Kidney capillary endothelial cell (primary cell): ENCODE results near the gene TNIP2.
A peak's percentile ranks its signal among the peaks of the same experiment; 100 is the strongest.
"Not testable (repeated sequence)": the region's sequence is repeated elsewhere in the genome, so short reads cannot be mapped to it uniquely, and the experiment has no call there.

Source experiments
- DNase-seq: peaks from one replicate; pipeline ENCODE4 v3.0.0-alpha.2; 2018; ENCODE audit warnings: low spot score

The TNIP2 gene

DNA sequence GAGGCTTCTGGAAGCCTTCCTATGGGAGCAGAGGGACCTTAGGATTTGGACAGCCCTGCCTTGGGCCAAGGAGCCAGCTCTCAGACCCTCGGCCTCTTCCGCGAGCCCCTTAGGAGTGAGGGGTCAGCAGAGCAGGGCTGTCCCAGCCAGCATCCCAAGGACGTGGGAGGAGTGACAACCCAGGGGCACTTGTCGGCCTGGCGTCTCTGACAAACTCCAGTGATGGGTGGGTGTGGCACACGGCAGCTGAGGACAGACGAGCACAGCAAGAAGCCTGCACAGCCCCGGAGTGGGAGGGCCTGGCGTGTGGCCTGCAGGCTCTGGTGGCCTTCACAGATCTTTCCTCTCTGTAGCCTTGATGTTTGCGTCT lies 11.6 kb upstream of the TNIP2 start:
- no peak for DNase-seq

DNA sequence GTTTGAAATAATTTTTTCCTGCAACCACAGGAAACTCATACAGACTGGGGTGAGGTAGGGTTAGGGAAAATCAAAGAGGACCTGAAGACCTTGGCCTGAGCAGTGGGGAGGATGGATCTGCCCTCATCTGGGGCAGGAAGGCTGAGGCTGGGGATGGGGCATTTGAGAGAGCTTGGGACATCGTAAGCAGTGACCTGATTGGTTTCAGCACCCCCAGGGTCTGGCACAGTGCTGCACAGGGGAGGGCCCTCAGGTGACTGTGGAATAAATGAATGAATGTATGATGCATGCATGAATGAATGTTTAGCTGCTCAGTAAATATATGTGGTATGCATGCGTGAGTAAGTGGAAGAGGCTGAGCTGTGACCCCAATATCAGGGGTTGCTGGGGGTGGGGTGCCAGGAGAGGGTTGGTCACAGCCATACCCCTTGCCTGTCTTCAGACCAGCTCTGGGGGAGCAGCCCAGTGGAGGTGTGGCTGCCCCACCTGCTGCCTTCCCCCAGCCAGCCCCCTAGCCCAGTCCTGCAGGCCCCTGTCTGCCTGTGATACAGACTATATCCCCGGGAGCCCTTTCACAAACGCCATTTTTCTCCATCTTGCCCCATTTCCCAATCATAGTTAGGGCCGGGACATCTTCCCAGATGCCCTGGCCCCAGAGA lies 11.0 kb upstream of the TNIP2 start:
- no peak for DNase-seq

DNA sequence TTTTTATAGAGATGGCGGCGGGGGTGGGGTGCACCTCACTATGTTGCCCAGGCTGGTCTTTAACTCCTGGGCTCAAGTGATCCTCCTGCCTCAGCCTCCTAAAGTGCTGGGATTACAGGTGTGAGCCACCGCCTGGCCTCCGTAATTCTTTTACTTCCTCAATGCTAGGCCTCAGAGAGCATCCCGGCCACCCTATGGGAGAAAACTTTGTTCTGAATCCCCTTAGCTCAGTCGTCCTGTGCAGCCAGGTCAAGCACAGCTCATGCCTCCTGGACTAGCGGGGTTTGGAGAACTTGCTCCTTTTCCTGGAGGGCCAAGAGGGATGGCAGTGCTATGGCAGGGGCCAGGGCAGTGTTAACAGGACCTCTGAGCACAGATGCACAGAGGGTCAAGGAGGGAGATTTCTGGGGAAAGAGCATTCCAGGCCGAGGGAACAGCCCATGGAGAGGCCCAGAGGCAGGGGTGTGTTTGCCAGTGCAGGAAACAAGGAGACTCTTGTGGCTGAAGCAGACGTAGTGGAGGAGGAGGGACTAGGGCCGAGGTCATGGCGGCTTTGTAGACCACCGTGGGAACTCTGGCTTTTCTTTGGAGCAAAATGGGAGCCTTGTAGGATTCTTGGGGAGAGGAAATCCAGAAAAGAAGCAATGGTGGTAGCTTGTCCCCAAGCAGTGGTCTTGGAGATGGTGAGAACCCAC lies 9.8 kb upstream of the TNIP2 start:
- no peak for DNase-seq

DNA sequence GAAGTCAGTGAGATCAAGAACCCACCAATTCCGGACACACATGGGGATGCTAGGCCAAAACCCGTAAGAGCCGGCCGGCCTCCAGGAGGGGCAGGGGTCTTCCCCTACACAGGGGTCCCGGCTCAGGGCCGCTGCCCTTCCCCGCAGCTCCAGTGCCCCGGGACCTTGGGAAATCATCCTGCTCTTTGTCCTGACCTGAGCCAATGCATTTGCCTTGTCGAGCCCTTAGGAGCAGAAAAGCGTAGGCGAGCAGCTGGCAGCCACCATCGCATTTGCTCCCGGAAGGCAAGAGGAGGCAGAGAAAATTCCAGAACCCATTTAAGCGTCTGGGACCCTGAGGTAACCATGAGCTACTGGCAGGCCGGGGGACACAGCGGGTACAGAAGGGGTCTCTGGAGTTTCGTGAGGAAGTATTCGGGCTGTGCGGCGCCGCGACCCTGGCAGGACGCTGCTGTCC lies 7.4 kb upstream of the TNIP2 start:
- no peak for DNase-seq

DNA sequence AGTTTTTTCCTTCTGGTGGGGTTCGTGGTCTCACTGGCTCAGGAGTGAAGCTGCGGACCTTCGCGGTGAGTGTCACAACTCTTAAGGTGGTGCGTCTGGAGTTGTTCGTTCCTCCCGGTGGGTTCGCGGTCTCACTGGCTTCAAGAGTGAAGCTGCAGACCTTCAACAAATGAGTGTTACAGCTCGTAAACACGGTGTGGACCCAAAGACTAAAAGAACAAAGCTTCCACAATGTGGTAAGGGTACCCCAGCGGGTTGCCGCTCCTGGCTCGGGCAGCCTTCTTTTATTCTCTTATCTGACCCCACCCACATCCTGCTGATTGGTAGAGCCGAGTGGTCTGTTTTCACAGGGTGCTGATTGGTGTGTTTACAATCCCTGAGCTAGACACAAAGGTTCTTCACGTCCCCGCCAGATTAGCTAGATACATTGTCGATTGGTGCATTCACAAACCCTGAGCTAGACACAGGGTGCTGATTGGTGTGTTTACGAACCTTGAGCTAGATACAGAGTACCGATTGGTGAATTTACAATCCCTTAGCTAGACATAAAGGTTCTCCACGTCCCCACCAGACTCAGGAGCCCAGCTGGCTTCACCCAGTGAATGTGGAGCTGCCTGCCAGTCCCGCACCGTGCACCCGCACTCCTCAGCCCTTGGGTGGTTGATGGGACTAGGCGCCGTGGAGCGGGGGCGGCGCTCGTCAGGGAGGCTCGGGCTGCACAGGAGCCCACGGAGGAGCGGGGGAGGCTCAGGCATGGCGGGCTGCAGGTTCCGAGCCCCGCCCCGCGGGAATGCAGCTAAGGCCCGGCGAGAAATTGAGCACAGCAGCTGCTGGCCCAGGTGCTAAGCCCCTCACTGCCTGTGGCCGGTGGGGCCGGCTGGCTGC lies 6.6 kb upstream of the TNIP2 start:
- DNase-seq, result not testable (repeated sequence)

DNA sequence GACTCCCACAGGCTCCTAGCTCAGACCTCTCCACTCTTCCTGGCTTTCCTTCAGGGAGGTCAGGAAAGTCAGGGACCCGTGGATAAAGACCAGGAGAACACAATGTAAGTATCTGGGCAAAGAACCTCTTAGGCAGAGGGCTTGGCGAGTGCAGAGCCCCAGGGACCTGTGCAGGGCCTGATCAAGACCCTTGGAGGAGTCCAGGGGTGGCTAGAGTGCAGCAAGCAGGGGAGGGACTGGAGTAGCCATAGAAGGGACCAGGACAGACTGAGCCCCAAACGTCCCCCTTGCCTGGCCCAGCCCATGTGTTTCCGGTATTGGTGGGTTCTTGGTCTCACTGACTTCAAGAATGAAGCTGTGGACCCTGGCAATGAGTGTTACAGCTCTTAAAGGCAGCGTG lies 5.9 kb upstream of the TNIP2 start:
- no peak for DNase-seq

DNA sequence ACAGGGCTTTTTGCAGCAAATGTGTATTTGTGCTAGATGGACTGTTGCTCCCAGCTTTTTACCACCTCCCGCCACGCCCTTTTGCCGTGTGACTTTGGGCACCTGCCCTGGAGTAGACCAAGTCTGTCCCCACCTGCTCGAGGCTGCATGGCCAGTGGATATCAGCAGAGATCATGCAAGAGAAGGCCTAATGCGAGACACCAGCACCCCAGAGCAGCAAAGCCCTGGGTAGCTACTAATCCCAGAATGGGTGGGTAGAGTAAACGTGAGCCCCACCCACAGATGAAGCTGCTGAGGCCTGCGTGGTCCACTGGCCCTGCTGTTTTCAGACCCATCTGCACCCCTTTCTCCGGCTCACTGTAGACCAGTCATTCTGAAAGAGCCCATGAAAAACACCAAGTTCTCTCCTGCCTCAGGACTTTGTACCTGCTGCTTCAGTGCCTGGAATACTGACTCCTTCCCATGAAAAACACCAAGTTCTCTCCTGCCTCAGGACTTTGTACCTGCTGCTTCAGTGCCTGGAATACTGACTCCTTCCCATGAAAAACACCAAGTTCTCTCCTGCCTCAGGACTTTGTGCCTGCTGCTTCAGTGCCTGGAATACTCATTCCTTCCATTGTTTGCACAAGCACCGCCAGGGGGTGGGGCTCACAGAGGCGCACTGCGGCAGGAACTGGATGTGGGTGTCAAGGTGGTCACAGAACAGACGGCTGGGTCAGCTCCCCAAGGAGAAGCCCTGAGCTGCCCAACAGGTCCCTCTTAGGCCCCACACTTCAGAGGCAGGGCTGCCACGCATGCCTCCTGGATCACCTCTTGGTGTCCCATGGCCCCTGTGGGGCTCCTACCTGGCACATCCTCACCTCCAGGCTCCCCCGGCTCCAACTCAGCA lies 5.1 kb upstream of the TNIP2 start:
- no peak for DNase-seq

DNA sequence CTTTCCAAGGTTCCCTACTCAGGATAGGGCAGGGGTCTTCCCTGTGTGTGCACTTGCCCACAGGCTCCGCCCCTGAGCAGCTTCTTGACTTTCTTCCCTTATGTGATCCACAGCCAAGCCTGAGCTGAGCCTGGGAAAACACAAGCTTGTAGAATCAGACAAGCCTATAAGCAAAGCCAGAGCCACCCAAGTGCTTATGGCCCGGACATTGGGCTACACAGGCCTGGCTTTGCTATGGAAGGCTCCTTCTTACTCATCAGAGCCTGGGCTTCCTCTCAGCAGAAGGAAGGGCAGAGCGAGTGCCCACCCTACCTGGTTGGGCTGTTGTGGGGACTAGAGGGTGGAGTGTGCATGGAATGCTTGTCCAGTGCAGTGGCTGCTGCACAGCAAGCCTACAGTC lies 1.3 kb upstream of the TNIP2 start:
- no peak for DNase-seq

DNA sequence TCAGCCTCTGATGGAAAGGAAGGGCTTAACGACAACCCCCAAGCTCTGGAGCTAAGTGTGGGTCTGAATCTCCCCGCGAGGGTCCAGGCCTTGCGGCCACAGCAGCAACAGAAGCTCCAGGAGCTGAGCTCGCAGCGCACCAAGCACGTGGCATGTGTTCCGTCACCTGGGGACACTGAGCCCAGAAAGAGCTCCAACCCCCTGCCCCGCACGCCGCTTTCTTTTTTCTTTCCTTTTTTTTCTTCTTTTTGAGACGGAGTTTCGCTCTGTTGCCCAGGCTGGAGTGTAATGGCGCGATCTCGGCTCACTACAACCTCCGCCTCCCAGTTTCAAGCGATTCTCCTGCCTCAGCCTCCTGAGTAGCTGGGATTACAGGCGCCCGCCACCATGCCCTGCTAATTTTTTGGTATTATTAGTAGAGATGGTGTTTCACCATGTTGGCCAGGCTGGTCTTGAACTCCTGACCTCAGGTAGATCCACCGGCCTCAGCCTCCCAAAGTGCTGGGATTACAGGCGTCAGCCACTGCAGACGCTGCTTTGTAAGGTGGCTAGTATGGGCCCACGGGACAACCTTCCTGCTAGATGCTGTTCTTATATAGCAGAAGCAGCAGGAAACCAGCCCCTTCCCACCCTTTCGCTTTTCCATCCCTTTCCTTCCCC lies 685 bp upstream of the TNIP2 start:
- DNase-seq, result no peak

DNA sequence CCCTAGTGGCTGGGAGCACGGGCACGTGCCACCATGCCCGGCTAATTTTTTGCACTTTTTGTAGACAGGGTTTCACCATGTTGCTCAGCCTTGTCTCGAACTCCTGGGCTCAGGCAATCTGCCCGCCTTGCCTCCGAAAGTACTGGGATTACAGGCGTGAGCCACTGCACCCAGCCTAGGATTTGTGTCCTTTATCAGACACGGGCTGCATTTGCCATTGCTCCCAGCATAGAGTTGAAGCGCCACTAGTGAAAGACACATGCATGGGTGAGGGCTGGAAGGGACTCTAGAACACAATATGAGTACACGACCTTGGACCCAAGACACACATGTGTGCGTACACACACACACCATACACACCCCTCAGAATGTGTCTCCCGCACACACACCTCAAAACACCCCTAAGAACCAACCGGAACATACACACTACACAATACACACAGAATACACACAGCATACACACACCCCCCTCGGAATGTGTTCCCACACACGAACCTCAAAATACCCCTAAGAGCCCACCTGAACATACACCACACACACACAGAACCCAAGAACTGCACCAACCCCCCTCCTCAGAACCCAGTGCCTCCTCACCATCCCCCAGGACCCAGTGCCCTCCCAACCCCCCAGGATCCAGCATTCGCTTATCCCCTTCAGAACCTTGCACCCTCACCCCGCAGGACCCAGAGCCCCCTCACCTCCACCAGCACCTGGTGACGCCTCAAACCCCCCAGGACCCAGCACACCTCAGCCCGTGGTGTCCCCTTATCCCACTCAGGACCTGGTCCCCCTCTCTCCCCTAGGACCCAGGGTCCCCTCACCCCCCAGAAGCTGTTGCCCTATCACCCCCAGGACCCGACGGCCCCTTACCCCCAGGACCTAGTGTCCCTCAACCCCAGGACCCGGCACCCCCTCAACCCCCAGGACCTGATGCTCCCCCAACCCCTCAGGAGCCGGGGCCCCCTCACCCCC lies 1.0 kb downstream of the TNIP2 start:
- no peak for DNase-seq

DNA sequence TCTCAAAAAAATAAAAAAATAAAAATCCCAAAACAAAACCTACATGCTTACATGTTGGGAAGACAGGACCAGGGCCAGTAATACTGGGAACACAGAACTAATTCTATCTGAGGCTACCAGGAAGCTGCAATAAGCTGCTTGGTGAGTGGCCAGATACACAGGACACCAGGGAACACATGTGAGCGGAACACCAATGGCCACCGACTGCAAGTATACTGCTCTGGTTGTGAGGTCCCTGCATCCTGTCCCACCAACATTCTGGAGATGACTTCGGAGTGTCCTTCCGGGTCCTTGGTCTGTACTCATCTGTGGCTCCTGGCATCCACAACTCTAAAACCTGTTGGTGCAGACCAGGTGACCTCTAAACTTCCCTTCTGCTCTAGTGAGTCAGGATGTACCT lies 2.7 kb downstream of the TNIP2 start:
- DNase-seq, result no peak

DNA sequence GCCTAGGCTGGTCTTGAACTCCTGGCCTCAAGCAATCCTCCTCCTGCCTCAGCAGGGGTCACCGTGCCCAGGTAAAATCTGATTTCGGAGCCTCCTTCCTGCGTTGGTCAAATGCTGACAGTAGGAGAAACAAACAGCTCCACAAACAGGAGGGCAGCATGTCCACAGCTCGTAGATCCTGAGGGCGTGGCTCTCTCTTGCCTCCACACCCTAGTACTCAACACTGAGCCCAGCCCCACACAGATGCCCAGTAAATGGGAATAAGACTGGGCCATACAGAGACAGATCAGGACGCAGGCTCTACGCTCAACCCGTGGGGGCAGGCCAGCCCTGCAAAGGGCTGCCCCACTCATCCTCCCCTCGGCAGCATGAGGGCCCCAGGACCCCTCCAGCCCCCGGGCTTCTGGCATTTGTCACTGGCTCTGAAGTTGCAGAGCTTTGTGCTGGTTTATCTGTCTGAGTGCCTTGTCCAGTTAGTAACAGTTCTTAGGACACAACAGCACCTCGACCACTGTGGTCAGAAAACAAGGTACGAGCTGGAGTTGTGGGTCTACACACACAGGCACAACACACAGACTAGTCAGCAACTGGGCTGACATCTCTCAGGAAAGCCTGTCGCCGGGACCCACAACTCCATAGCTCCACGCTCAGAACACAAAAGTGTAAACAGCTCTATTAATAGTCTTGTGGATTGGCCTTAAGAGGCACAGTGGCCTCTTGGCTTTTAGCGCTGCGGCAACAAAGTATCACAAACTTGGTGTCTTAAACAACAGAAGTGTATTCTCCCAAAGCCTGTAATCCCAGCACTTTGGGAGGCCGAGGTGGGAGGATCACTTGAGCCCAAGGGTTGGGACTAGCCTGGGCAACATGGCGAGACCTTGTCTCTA lies 5.2 kb downstream of the TNIP2 start:
- no peak for DNase-seq

DNA sequence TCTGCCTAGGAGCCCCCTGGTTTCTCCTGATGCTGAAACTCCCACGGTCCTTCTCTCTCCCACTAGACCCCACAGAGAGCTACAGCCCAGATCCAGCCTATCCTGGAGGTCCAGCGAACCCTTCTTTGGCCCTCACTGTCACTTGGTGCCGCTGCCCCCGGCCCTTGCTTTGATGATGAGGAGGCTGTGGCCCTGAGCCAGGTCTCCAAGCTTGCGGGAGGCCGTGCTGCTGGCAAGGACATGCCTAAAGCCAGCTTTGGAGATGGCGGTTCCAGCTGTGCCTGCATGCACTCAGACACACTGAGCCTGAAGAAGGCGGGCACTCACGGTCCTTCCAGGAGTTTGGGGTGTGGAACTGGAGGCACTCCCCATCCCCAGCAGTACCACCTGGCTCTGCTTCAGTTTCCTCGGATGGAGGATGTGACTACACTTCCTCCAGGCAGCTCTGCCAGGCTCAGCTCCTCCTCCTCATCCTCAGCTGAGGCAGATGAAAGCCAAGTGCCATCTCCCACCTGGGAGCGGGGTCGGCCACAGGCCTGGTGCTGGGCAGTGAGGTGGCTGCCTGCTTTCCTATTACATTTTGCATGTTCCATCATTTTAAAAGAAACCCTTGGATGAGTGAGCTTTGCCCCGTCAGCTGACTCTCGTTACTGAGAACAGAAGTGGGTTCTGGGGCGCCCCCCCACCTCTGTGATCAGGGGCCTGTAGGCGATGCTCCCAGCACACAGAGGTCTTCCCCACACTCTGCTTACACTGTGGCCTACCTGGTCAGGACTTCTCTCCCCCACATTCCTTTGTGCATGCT lies 9.0 kb downstream of the TNIP2 start:
- DNase-seq, result no peak

DNA sequence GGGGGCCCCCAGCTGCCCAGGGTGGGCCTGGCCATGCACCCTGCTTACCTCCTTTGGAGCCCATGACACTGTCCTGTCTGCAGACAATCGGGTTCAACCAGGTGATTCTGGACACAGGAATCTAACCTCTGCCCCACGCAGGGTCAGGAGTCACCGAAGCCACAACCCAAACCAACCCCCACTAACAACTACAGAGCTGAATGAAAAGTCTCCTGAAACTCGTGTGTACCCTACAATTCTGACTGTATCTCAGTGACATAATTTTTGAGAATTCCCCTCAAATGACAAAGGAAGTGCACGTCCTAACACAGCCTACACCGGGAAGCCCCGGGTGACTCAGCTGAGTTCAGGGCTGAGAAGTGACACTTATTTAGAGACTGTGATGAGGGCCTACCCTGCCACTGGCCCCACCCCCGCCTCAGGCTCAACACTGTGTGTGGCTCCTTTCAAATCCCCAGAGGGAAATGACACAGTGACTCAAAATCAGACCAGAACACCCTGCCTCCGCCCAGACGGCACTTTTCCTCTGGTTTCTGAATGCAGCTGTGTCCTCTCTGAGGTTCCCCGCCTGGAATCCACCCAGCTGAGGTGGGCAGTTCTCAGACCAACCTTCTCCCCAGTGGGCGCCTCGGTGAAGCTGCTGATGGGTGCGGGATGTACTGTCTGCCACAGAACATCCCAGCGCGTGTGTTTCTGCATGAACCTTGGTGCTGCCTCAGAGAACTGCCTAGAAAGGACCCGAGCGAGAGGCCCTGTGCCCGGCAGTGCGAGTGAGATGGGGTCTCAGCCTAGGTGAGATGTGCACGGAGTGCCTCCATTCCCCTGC lies 9.9 kb downstream of the TNIP2 start:
- DNase-seq, result peak; percentile 85

DNA sequence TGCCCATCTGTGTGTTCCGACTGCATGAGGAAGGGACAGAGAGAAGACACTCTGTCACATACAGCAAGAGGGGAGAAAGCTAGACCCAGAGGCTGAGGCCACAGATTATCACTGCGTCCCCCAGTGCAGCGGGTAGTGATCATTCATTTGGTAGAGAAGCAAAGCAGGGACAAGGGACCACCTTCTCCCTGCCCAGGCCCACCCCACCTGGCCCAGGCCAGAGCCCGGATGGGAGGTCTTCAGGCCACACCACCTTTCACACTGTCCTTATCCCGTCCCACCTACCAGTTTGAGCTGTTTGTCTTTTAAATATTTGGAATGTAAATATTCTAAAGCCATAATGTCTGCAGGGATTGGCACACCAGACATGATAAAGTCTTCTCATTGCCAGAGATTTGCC lies 10.6 kb downstream of the TNIP2 start:
- no peak for DNase-seq

DNA sequence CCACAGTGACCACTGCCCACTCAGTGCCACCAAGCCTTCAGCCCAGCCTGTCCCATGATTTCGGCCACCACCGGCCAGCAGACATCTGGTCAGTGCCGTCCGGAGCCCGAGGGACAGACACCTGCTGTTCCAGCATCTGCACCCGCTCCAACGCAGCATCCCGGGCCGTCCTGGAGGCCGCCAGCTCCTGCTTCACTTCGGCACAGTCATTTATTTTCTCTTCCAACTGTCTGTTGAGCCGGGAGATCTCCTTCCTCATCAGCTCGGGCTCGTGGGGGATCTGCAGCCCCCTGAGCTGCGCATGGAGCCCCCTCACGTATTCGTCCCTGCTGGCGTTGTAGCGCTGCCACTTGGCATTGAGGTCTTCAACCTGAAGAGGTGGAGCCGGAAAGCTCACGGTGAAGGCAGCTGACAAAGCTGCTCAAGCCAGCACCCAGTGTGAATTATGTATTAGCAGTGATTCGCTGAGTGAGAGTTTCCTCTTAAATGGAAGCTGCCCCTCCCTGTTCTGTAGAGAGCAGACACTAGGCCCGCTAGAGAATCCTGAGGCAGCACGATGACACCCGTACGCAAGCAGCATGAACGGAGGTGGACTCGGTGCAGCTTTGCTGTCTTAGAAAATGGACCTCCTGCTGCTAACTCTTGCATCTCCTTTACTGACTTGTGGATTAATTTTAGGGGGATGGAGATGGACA lies 11.4 kb downstream of the TNIP2 start:
- DNase-seq, result no peak
